PC-9 (cell line): ENCODE measurements around the gene SPATA1. TPM values are rescaled to one million over a fixed set of nuclear protein-coding genes. Genes with fewer than 3 reads are reported as not detected.

ENCODE experiments used
- BruUV-seq: library from RNA; stranded (reverse); fragments of 400-500 nt; replicated peaks from 2 replicates; lab custom pipeline; 2021; lab: Mats Ljungman, UMichigan
- CTCF ChIA-PET: fragments of 300-600 bp; sonication (Branson Sonifier 250); formaldehyde crosslinking; loops from one replicate; lab custom pipeline; 2022; ENCODE audit warnings: antibody characterized with exemption; lab: Charles Lee
- POLR2A ChIA-PET: fragments of 300-600 bp; sonication (Branson Sonifier 250); formaldehyde crosslinking; loops from one replicate; lab custom pipeline; 2022; ENCODE audit warnings: antibody characterized with exemption; ENCODE audit not compliant: unreplicated experiment; lab: Charles Lee
- DNase-seq, 2 experiments: peaks; one replicate each; pipeline versions ENCODE4 v3.0.0 to v3.0.0-alpha.2; 2015 to 2022; ENCODE audit warnings: mixed read lengths in 1 of 2
- H2AFZ ChIP-seq: fragments of 200-600 bp; sonication (generic); 2 replicates; pipeline ENCODE4 v1.8.1; 2017; ENCODE audit warnings: antibody characterized with exemption
- H3F3A ChIP-seq: fragments of 200-600 bp; sonication (generic); 2 replicates; pipeline ENCODE4 v1.8.1; 2017; ENCODE audit warnings: antibody characterized with exemption, mild to moderate bottlenecking, low read depth; ENCODE audit not compliant: insufficient read depth
- H3K27ac ChIP-seq: fragments of 200-600 bp; sonication (generic); 2 replicates; pipeline ENCODE4 v1.6.1; 2016; ENCODE audit warnings: mixed run types
- H3K27me3 ChIP-seq: fragments of 200-600 bp; sonication (generic); 2 replicates; pipeline ENCODE4 v1.6.1; 2016; ENCODE audit warnings: low read depth, mixed run types; ENCODE audit not compliant: insufficient read depth
- H3K36me3 ChIP-seq: fragments of 200-600 bp; sonication (generic); 2 replicates; pipeline ENCODE4 v1.6.1; 2016; ENCODE audit warnings: low read depth, mixed run types
- H3K4me1 ChIP-seq: fragments of 200-600 bp; sonication (generic); replicated peaks from 2 replicates; pipeline ENCODE4 v1.6.1; 2016; ENCODE audit warnings: mixed run types; ENCODE audit not compliant: insufficient read depth
- H3K4me2 ChIP-seq: fragments of 200-600 bp; sonication (generic); 2 replicates; pipeline ENCODE4 v1.6.1; 2017; ENCODE audit warnings: mixed run types
- H3K4me3 ChIP-seq: fragments of 200-600 bp; sonication (generic); 2 replicates; pipeline ENCODE4 v1.6.1; 2016; ENCODE audit warnings: mixed run types
- H3K79me2 ChIP-seq: fragments of 200-600 bp; sonication (generic); 2 replicates; pipeline ENCODE4 v1.6.1; 2017; ENCODE audit warnings: low read depth, mixed run types
- H3K9me2 ChIP-seq: fragments of 200-600 bp; sonication (generic); 2 replicates; pipeline ENCODE4 v1.8.1; 2017; ENCODE audit warnings: mild to moderate bottlenecking; ENCODE audit not compliant: insufficient read depth
- H3K9me3 ChIP-seq: fragments of 200-600 bp; sonication (generic); 2 replicates; pipeline ENCODE4 v1.8.1; 2016; ENCODE audit warnings: low read depth; ENCODE audit not compliant: insufficient read depth
- H4K20me1 ChIP-seq: fragments of 200-600 bp; sonication (generic); 2 replicates; pipeline ENCODE4 v1.8.1; 2017; ENCODE audit not compliant: insufficient read depth
- CTCF ChIP-seq: fragments of 200-600 bp; sonication (generic); conservative IDR thresholded peaks from 2 replicates; pipeline ENCODE4 v1.6.1; 2017; ENCODE audit warnings: mixed run types, antibody characterized with exemption, mild to moderate bottlenecking, moderate library complexity
- EZH2 ChIP-seq: fragments of 200-600 bp; sonication (generic); IDR thresholded peaks from 2 replicates; pipeline ENCODE4 v1.8.0; 2017; ENCODE audit warnings: antibody characterized with exemption, low read depth
- intact Hi-C: fragments of 100-400 bp; cut with micrococcal nuclease; formaldehyde crosslinking; loops from one replicate; pipeline ENCODE4 v1.10.0; 2022; ENCODE audit not compliant: unreplicated experiment
- total RNA-seq: library from RNA; stranded (reverse); gene quantifications from 2 replicates; pipeline ENCODE4 v1.2.3, GENCODE V29; 2021

Gene SPATA1
- total RNA-seq, 1 experiment from 2014 or later: 1.9 TPM

GRCh38 chr1:84509029-84509428, 2.8 kb downstream of the SPATA1 start:
- H3K27me3 ChIP-seq: no peaks in the 10 kb centered on the region
- H4K20me1 ChIP-seq: peaks cover 5% of the 10 kb centered on the region
- BruUV-seq: no TSS peak
- H3K27ac ChIP-seq: no peak overlapping the region
- no peak for DNase-seq
- peaks cover 25% of the 10 kb centered on the region for H3K79me2 ChIP-seq
- no peak overlapping the region for H3K4me2 ChIP-seq
- no peaks in the 10 kb centered on the region for H3K9me2 ChIP-seq
- CTCF ChIA-PET: no interaction called here
- intact Hi-C loops: loop anchor here (5.0 kb wide), 1 partner anchor 183 kb away; the partner anchor contains the start of gene SSX2IP
- POLR2A ChIA-PET: no interaction called here
- TF ChIP-seq CTCF: no peak
- no peak for TF ChIP-seq EZH2
- no peak overlapping the region for H2AFZ ChIP-seq
- H3K36me3 ChIP-seq: no peaks in the 10 kb centered on the region
- peaks cover 22% of the 10 kb centered on the region for H3F3A ChIP-seq
- no peak overlapping the region for H3K4me3 ChIP-seq
- no peaks in the 10 kb centered on the region; the same call in 1 of the 2 replicates for H3K9me3 ChIP-seq
- peaks cover 12% of the 10 kb centered on the region for H3K4me1 ChIP-seq

GRCh38 chr1:84510165-84510564, 4.0 kb downstream of the SPATA1 start:
- no peak for DNase-seq
- no TSS peak for BruUV-seq
- CTCF ChIA-PET: no interaction called here

GRCh38 chr1:84510668-84511067, 4.5 kb downstream of the SPATA1 start:
- intact Hi-C loops: no loop called here
- POLR2A ChIA-PET: no interaction called here
- Histone ChIP-seq H2AFZ (no peak overlapping the region), H3K4me2 (no peak overlapping the region), H3K27ac (no peak overlapping the region), H3K79me2 (peaks cover 10% of the 10 kb centered on the region; the same call in 1 of the 2 replicates), H3K4me1 (peaks cover 7% of the 10 kb centered on the region; the same call in 1 of the 2 replicates), H3K9me2 (no peaks in the 10 kb centered on the region), H3K27me3 (no peaks in the 10 kb centered on the region), H3K4me3 (no peak overlapping the region), H3K36me3 (no peaks in the 10 kb centered on the region), H3F3A (peaks cover 15% of the 10 kb centered on the region), H4K20me1 (no peaks in the 10 kb centered on the region), H3K9me3 (no peaks in the 10 kb centered on the region; the same call in 1 of the 2 replicates)
- BruUV-seq: no TSS peak
- no peak for DNase-seq
- TF ChIP-seq EZH2 (no peak), CTCF (no peak)
- CTCF ChIA-PET: no interaction called here

More at GRCh38 chr1:84510165-84510564, 4.0 kb downstream of the SPATA1 start:
- Histone ChIP-seq H3F3A (peaks cover 19% of the 10 kb centered on the region), H3K4me3 (no peak overlapping the region), H3K27me3 (no peaks in the 10 kb centered on the region), H3K27ac (no peak overlapping the region), H3K4me2 (no peak overlapping the region), H3K9me2 (no peaks in the 10 kb centered on the region), H3K36me3 (no peaks in the 10 kb centered on the region), H2AFZ (no peak overlapping the region), H3K9me3 (no peaks in the 10 kb centered on the region; the same call in 1 of the 2 replicates), H4K20me1 (no peaks in the 10 kb centered on the region), H3K79me2 (peaks cover 14% of the 10 kb centered on the region), H3K4me1 (peaks cover 7% of the 10 kb centered on the region; the same call in 1 of the 2 replicates)
- POLR2A ChIA-PET: no interaction called here
- TF ChIP-seq EZH2 (no peak), CTCF (no peak)
- intact Hi-C loops: no loop called here
